ENCODE results near the gene KCMF1.
A peak's percentile ranks its signal among the peaks of the same experiment; 100 is the strongest.
"Not testable (repeated sequence)": the region's sequence is repeated elsewhere in the genome, so short reads cannot be mapped to it uniquely, and the experiment has no call there.

KCMF1 gene

DNA sequence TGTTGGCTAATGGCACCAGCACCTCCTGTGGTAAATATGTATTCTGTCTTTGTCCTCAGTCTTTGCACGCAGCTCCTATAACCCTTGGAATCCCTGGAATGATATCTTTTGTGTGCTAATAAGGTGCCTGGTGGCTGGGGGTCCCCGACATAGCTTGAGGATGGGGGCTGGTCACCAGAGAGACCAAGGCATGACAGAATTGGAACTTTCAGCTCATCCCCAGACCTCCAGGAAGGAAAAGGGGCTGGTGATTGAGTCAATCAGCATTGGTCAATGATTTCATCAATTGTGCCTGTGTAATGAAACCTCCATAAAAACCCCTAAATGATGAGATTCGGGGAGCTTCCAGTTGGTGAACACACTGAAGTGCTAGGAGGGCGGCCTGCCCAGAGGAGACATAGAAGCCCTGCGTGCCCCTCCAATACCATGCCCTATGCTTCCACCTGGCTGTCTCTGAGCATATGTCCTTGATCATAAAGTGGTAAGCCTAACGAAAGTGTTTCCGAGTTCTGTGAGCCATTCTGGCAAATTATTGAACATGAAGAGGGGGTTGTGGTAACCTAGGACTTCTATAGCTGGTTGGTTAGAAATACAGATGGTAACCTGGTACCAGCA lies 26.6 kb upstream of the KCMF1 start:
- no peaks in the 10 kb centered on the region for H3K4me1 ChIP-seq (ENCODE audit: control insufficient read depth, insufficient read depth, low read length)
- H3K9me3 ChIP-seq (ENCODE audit: control insufficient read depth, insufficient read depth, low read depth, low read length), result no peaks in the 10 kb centered on the region
- TF ChIP-seq ZBTB17 (tag by site-specific recombination; IDR thresholded peaks at IDR 0.05) (no peak), ZNF529 (tag by site-specific recombination; IDR thresholded peaks at IDR 0.05; ENCODE audit: insufficient replicate concordance) (no peak), RBAK (tag by site-specific recombination; IDR thresholded peaks at IDR 0.05) (no peak), ZNF626 (tag by site-specific recombination; IDR thresholded peaks at IDR 0.05) (no peak), ZNF596 (tag by site-specific recombination; IDR thresholded peaks at IDR 0.05) (no peak), ZNF221 (tag by site-specific recombination; IDR thresholded peaks at IDR 0.05; ENCODE audit: borderline replicate concordance) (no peak), GFI1B (tag by site-specific recombination; IDR thresholded peaks at IDR 0.05) (no peak), ZNF843 (tag by site-specific recombination; IDR thresholded peaks at IDR 0.05) (no peak), GLIS2 (tag by site-specific recombination; IDR thresholded peaks at IDR 0.05) (no peak), ZNF302 (tag by site-specific recombination; IDR thresholded peaks at IDR 0.05; ENCODE audit: low read depth) (no peak), ZNF416 (tag by site-specific recombination; IDR thresholded peaks at IDR 0.05) (no peak), ZNF654 (tag by site-specific recombination; IDR thresholded peaks at IDR 0.05; ENCODE audit: low read depth) (no peak)
- TF ChIP-seq, protein P1, sequence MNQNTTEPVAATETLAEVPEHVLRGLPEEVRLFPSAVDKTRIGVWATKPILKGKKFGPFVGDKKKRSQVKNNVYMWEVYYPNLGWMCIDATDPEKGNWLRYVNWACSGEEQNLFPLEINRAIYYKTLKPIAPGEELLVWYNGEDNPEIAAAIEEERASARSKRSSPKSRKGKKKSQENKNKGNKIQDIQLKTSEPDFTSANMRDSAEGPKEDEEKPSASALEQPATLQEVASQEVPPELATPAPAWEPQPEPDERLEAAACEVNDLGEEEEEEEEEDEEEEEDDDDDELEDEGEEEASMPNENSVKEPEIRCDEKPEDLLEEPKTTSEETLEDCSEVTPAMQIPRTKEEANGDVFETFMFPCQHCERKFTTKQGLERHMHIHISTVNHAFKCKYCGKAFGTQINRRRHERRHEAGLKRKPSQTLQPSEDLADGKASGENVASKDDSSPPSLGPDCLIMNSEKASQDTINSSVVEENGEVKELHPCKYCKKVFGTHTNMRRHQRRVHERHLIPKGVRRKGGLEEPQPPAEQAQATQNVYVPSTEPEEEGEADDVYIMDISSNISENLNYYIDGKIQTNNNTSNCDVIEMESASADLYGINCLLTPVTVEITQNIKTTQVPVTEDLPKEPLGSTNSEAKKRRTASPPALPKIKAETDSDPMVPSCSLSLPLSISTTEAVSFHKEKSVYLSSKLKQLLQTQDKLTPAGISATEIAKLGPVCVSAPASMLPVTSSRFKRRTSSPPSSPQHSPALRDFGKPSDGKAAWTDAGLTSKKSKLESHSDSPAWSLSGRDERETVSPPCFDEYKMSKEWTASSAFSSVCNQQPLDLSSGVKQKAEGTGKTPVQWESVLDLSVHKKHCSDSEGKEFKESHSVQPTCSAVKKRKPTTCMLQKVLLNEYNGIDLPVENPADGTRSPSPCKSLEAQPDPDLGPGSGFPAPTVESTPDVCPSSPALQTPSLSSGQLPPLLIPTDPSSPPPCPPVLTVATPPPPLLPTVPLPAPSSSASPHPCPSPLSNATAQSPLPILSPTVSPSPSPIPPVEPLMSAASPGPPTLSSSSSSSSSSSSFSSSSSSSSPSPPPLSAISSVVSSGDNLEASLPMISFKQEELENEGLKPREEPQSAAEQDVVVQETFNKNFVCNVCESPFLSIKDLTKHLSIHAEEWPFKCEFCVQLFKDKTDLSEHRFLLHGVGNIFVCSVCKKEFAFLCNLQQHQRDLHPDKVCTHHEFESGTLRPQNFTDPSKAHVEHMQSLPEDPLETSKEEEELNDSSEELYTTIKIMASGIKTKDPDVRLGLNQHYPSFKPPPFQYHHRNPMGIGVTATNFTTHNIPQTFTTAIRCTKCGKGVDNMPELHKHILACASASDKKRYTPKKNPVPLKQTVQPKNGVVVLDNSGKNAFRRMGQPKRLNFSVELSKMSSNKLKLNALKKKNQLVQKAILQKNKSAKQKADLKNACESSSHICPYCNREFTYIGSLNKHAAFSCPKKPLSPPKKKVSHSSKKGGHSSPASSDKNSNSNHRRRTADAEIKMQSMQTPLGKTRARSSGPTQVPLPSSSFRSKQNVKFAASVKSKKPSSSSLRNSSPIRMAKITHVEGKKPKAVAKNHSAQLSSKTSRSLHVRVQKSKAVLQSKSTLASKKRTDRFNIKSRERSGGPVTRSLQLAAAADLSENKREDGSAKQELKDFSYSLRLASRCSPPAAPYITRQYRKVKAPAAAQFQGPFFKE (tag by site-specific recombination; IDR thresholded peaks at IDR 0.05; ENCODE audit: borderline replicate concordance), result no peak
- no peaks in the 10 kb centered on the region for H3K36me3 ChIP-seq (ENCODE audit: control insufficient read depth in 2 of 2, insufficient read depth in 1 of 2, low read length in 2 of 2)
- ChIA-PET CTCF (interaction anchor here (0.6 to 4.0 kb wide), 2 partner anchors 18 to 60 kb away, joined by 3 to 19 read pairs; no protein-coding TSS in a partner anchor), POLR2A (interaction anchor here (1.0 kb wide), 1 partner anchor 14 kb away, joined by 3 read pairs; no protein-coding TSS in a partner anchor)
- no peak overlapping the region for H3K27ac ChIP-seq (ENCODE audit: extremely low read depth, low read depth, low read length)
- no peak overlapping the region for H3K4me3 ChIP-seq (ENCODE audit: low read depth, low read length)

DNA sequence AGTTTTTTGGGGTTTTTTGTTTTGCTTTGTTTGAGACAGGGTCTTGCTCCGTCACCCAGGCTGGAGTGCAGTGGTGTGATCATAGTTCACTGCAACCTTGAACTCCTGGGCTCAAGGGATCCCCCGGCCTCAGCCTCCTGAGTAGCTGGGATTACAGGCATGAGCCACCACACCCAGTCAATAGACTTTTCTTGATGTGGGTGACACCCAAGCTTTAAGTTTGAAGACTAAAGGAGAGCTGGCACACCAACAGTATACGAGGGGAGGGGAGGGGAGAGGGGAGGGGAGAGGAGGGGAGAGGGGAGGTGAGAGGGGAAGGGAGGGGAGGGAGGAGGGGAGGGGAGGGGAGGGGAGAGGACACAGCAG lies 25.1 kb upstream of the KCMF1 start:
- POLR2A ChIA-PET, result interaction anchor here (0.6 to 1.7 kb wide), 5 partner anchors 8 to 39 kb away, joined by 3 to 9 read pairs (median 6); no protein-coding TSS in a partner anchor
- not testable (repeated sequence) for H3K27ac ChIP-seq (ENCODE audit: extremely low read depth, low read depth, low read length)

DNA sequence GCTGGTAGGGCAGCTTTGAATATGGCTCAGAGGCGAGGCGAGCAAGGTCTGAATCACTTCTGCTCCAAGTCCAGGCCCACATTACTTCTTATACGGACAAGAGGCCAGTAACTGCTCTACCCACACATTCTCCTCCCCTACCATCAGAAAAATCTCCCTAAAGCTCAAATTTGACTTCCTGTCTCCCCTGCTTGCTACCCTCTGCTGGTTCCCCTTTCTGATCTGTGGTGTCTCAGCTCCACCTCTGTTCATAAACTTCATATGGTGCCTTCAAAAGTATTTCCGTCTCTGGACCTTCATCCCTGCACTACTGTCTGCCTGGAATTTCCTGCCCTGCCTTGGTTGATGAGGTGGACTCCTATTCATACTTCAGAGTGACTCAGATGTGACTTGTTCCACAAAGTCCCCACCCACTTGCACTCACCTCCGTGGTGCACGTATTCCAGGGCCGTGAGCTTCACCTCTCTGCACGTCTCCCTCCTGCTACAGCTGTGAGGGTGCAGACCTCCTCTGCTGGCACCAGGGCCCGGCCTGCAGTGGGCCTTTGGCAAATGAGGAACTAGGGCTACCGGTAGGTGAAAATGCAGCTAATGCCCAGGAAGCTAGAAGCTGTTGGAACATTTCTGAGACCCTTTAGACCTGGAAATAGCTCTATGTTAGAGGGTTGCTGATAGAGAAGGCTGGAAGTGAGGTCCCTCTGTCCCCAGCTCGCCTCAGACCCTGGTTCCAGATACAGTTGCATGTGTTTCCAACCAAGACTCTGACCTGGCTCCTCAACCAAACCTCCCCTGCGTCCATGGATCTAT lies 24.6 kb upstream of the KCMF1 start:
- POLR2A ChIA-PET, result interaction anchor here (0.6 to 1.7 kb wide), 9 partner anchors 8 to 40 kb away, joined by 3 to 9 read pairs (median 4); no protein-coding TSS in a partner anchor
- no peak overlapping the region for H3K4me3 ChIP-seq (ENCODE audit: low read depth, low read length)
- H3K4me1 ChIP-seq (ENCODE audit: control insufficient read depth, insufficient read depth, low read length), result no peaks in the 10 kb centered on the region

More for the DNA sequence above, 25.1 kb upstream of the KCMF1 start:
- not testable (repeated sequence) for H3K9me3 ChIP-seq (ENCODE audit: control insufficient read depth, insufficient read depth, low read depth, low read length); H3K4me3 ChIP-seq (ENCODE audit: low read depth, low read length); H3K36me3 ChIP-seq (ENCODE audit: control insufficient read depth in 2 of 2, insufficient read depth in 1 of 2, low read length in 2 of 2); H3K4me1 ChIP-seq (ENCODE audit: control insufficient read depth, insufficient read depth, low read length)
- 0 out of 2 replicates have a peak, but pooled peaks have one; percentile 17 for TF ChIP-seq KLF1 (tag by site-specific recombination; IDR thresholded peaks at IDR 0.05)
- CTCF ChIA-PET, result interaction anchor here (0.6 to 4.0 kb wide), 3 partner anchors 20 to 1429 kb away, joined by 3 to 19 read pairs (median 3); no protein-coding TSS in a partner anchor

More for the DNA sequence above, 24.6 kb upstream of the KCMF1 start:
- no peaks in the 10 kb centered on the region for H3K36me3 ChIP-seq (ENCODE audit: control insufficient read depth in 2 of 2, insufficient read depth in 1 of 2, low read length in 2 of 2)
- TF ChIP-seq ZNF544 (tag by site-specific recombination; IDR thresholded peaks at IDR 0.05), result no peak
- TF ChIP-seq ZNF223 (tag by site-specific recombination; IDR thresholded peaks at IDR 0.05), result no peak
- no peak for TF ChIP-seq ZNF416 (tag by site-specific recombination; IDR thresholded peaks at IDR 0.05)
- TF ChIP-seq, protein P2, sequence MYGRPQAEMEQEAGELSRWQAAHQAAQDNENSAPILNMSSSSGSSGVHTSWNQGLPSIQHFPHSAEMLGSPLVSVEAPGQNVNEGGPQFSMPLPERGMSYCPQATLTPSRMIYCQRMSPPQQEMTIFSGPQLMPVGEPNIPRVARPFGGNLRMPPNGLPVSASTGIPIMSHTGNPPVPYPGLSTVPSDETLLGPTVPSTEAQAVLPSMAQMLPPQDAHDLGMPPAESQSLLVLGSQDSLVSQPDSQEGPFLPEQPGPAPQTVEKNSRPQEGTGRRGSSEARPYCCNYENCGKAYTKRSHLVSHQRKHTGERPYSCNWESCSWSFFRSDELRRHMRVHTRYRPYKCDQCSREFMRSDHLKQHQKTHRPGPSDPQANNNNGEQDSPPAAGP (tag by site-specific recombination; IDR thresholded peaks at IDR 0.05), result 0 out of 2 replicates have a peak, but pooled peaks have one; percentile 20
- CTCF ChIA-PET, result interaction anchor here (0.6 to 4.0 kb wide), 7 partner anchors 20 to 1429 kb away, joined by 3 to 19 read pairs (median 4); no protein-coding TSS in a partner anchor
- no peaks in the 10 kb centered on the region for H3K9me3 ChIP-seq (ENCODE audit: control insufficient read depth, insufficient read depth, low read depth, low read length)
- no peak overlapping the region for H3K27ac ChIP-seq (ENCODE audit: extremely low read depth, low read depth, low read length)
